MCF 10A (cell line): Measurements from ENCODE around the gene ETS2. TPM values are rescaled to one million over a fixed set of nuclear protein-coding genes. Genes with fewer than 3 reads are reported as not detected.

ENCODE experiments used
- BruUV-seq: library from RNA; stranded (reverse); fragments of 400-500 nt; replicated peaks from 2 replicates; lab custom pipeline; 2021; lab: Mats Ljungman, UMichigan
- CTCF ChIA-PET: fragments of 300-600 bp; sonication (Branson Sonifier 250); formaldehyde crosslinking; extraction: SDS; loops from one replicate; lab custom pipeline; 2021; ENCODE audit warnings: antibody characterized with exemption, inconsistent platforms; lab: Yijun Ruan, JAX
- POLR2A ChIA-PET: fragments of 300-600, 350-650 bp; sonication (Branson Sonifier 250); formaldehyde crosslinking; extraction: SDS; loops from one replicate; lab custom pipeline; 2020; ENCODE audit warnings: antibody characterized with exemption, inconsistent platforms; lab: Yijun Ruan, JAX
- DNase-seq: peaks from one replicate; pipeline ENCODE4 v3.0.0-alpha.2; 2018; ENCODE audit not compliant: unreplicated experiment
- H3K27ac Mint-ChIP-seq: one replicate; pipeline ENCODE4 v1.8.0; 2022; ENCODE audit warnings: mild to moderate bottlenecking, low read depth, mixed read lengths; ENCODE audit not compliant: unreplicated experiment
- H3K27me3 Mint-ChIP-seq: one replicate; pipeline ENCODE4 v1.8.0; 2022; ENCODE audit warnings: mixed read lengths; ENCODE audit not compliant: insufficient read depth, unreplicated experiment
- H3K36me3 Mint-ChIP-seq: one replicate; pipeline ENCODE4 v1.8.0; 2022; ENCODE audit warnings: mild to moderate bottlenecking, moderate library complexity, mixed read lengths; ENCODE audit not compliant: insufficient read depth, unreplicated experiment
- H3K4me1 Mint-ChIP-seq: one replicate; pipeline ENCODE4 v1.8.0; 2022; ENCODE audit warnings: mixed read lengths; ENCODE audit not compliant: insufficient read depth, unreplicated experiment
- H3K4me3 Mint-ChIP-seq: one replicate; pipeline ENCODE4 v1.8.0; 2022; ENCODE audit warnings: mild to moderate bottlenecking, moderate library complexity, mixed read lengths; ENCODE audit not compliant: unreplicated experiment
- H3K9me3 Mint-ChIP-seq: one replicate; pipeline ENCODE4 v1.8.0; 2022; ENCODE audit warnings: mixed read lengths; ENCODE audit not compliant: unreplicated experiment
- CTCF ChIP-seq: fragments of 200-600 bp; IDR thresholded peaks from one replicate; pipeline ENCODE4 v1.8.0; 2022; ENCODE audit warnings: antibody characterized with exemption, mild to moderate bottlenecking; ENCODE audit not compliant: unreplicated experiment
- intact Hi-C: fragments of 100-400 bp; cut with micrococcal nuclease; formaldehyde crosslinking; loops from 2 replicates; pipeline ENCODE4 v1.14.1; 2022
- total RNA-seq: library from RNA; stranded (reverse); gene quantifications from 2 replicates; pipeline ENCODE4 v1.2.3, GENCODE V29; 2022

The ETS2 gene
- total RNA-seq, 1 experiment from 2014 or later = 109 TPM

- BruUV-seq = no TSS peak
- intact Hi-C loops = no loop called here
- no peak for TF ChIP-seq CTCF
- no peak overlapping the region for H3K4me3 Mint-ChIP-seq
- DNase-seq = no peak
- no peaks in the 10 kb centered on the region for H3K27me3 Mint-ChIP-seq
- CTCF ChIA-PET = interaction anchor here (0.6 to 1.9 kb wide), 4 partner anchors 9 to 297 kb away, joined by 3 to 6 read pairs (median 4); no protein-coding TSS in a partner anchor
- no peaks in the 10 kb centered on the region for H3K9me3 Mint-ChIP-seq
- no peaks in the 10 kb centered on the region for H3K36me3 Mint-ChIP-seq
- POLR2A ChIA-PET = interaction anchor here (0.7 to 4.0 kb wide), 16 partner anchors 9 to 243 kb away, joined by 3 to 28 read pairs (median 4); no protein-coding TSS in a partner anchor
- H3K4me1 Mint-ChIP-seq = peaks cover 50% of the 10 kb centered on the region
- peak overlapping the region; percentile 88 for H3K27ac Mint-ChIP-seq
Observed at GRCh38 chr21:38840456-38841300, 34.9 kb downstream of the ETS2 start.

- ChIA-PET CTCF (interaction anchor here (1.2 kb wide), 1 partner anchor 296 kb away, joined by 3 read pairs; no protein-coding TSS in a partner anchor), POLR2A (interaction anchor here (0.7 to 4.0 kb wide), 8 partner anchors 9 to 166 kb away, joined by 3 to 28 read pairs (median 18); no protein-coding TSS in a partner anchor)
- no TSS peak for BruUV-seq
- H3K36me3 Mint-ChIP-seq = no peaks in the 10 kb centered on the region
- H3K4me3 Mint-ChIP-seq = no peak overlapping the region
- no peaks in the 10 kb centered on the region for H3K27me3 Mint-ChIP-seq
- H3K9me3 Mint-ChIP-seq = no peaks in the 10 kb centered on the region
- peak overlapping the region; percentile 88 for H3K27ac Mint-ChIP-seq
- H3K4me1 Mint-ChIP-seq = peaks cover 50% of the 10 kb centered on the region
- no peak for TF ChIP-seq CTCF
- DNase-seq = peak; percentile 49
- intact Hi-C loops = no loop called here
Observed at GRCh38 chr21:38841472-38841871, 35.7 kb downstream of the ETS2 start.

- no TSS peak for BruUV-seq
- ChIA-PET POLR2A (interaction anchor here (1.1 to 4.0 kb wide), 7 partner anchors 8 to 137 kb away, joined by 3 to 28 read pairs (median 17); no protein-coding TSS in a partner anchor), CTCF (interaction anchor here (1.2 kb wide), 1 partner anchor 296 kb away, joined by 3 read pairs; no protein-coding TSS in a partner anchor)
- no peak overlapping the region for H3K4me3 Mint-ChIP-seq
- DNase-seq = no peak
- TF ChIP-seq CTCF = no peak
- peak overlapping the region; percentile 78 for H3K27ac Mint-ChIP-seq
- no peaks in the 10 kb centered on the region for H3K36me3 Mint-ChIP-seq
- H3K4me1 Mint-ChIP-seq = peaks cover 50% of the 10 kb centered on the region
- H3K9me3 Mint-ChIP-seq = no peaks in the 10 kb centered on the region
- intact Hi-C loops = no loop called here
- H3K27me3 Mint-ChIP-seq = no peaks in the 10 kb centered on the region
Observed at GRCh38 chr21:38842079-38842478, 36.4 kb downstream of the ETS2 start.

DNA sequence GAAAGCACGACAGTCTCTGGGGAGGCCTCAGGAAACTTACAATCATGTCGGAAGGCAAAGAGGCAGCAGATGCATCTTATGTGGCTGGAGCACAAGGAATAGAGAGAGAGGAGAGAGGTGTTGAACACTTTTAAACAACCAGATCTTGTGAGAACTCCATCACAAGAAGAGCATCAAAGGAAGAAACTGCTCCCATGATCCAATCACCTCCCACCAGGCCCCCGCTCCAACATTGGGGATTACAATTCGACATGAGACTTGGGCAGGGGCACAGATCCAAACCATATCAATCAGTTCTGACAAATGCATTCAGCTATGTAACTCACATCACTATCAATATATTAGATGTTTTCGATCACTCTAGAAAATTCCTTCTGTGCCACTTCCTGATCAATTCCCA lies 37.6 kb downstream of the ETS2 start:
- Mint-ChIP-seq H3K4me1 (peaks cover 63% of the 10 kb centered on the region), H3K27ac (peak overlapping the region; percentile 64), H3K27me3 (no peaks in the 10 kb centered on the region), H3K9me3 (no peaks in the 10 kb centered on the region), H3K4me3 (no peak overlapping the region), H3K36me3 (no peaks in the 10 kb centered on the region)
- CTCF ChIA-PET = interaction anchor here (0.7 kb wide), 2 partner anchors 11 to 246 kb away, joined by 3 read pairs; no protein-coding TSS in a partner anchor
- no peak for TF ChIP-seq CTCF
- BruUV-seq = no TSS peak
- intact Hi-C loops = no loop called here
- POLR2A ChIA-PET = interaction anchor here (0.6 to 3.8 kb wide), 7 partner anchors 9 to 164 kb away, joined by 3 to 23 read pairs (median 3); no protein-coding TSS in a partner anchor
- DNase-seq = no peak
